Measurements from ENCODE around the gene PMS2.

GRCh38 chr7:6031567-6031966 is 22.7 kb upstream of the PMS2 start:
- TF ChIP-seq POLR2AphosphoS5 (IDR thresholded peaks at IDR 0.05) (no peak), CTCF (IDR thresholded peaks at IDR 0.05) (no peak), POLR2A (IDR thresholded peaks at IDR 0.05; ENCODE audit: low read depth) (no peak)
